HG03439 (cell line): ENCODE measurements around the gene H6PD.
"Not testable (repeated sequence)": the region's sequence is repeated elsewhere in the genome, so short reads cannot be mapped to it uniquely, and the experiment has no call there.

Experiments
- ATAC-seq: cut with Tn5 transposase; IDR thresholded peaks from one replicate; pipeline ENCODE4 v1.9.1; 2021; ENCODE audit warnings: mild to moderate bottlenecking, moderate library complexity; ENCODE audit not compliant: unreplicated experiment

H6PD gene

DNA sequence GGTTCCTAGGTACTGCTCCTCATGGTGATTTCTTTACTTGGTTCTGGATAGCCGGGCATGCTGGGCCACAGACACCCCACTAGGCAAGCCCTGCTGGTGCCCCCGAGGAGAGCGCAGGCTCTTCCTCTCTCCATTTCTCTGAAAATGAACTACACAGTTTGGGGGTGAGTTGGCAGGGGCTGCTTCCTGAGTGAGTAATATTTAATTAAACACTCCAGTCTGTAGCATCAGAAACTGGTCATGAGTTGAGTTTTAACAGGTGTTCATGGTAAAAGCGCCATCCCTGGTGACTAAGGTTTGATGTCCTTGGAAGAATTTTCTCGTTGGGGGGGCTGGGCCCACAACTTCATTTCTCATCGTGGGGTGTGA, 59.8 kb downstream of the H6PD start:
- no peak for ATAC-seq

DNA sequence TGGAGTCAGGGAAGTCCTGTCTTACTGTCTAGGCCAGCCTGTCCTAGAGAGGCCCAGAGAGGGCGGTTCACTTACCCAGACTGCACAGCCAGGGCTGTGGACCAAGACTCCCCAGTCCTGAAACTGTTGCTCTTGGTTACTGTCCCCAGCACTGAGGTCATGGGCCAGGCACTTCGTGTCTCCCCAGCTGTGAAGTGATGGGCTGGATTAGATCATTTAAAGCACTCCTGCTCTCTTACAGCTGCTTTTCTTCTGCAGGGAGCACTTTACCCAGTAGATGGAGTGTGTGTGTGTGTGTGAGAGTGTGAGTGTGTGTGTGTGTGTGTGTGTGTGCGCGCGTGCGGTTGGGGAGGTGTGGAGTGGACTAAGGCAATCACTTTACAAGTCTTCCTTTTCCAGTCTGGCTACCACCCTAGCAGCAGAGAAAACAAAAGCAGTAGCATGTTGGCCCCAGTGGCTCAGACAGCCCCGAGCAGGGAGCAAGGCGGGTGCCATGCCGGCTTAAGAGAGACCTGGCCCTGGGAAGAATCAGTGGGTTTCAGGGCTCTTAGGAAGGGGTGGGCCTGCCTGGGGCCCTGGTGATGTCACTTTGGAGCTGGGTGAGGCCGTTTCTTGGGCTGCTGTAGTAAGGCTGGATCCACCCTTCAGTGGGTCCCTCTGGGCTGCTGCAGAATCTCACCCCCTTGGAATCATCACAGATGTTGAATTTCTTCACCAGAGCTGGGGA, 60.5 kb downstream of the H6PD start:
- no peak for ATAC-seq

DNA sequence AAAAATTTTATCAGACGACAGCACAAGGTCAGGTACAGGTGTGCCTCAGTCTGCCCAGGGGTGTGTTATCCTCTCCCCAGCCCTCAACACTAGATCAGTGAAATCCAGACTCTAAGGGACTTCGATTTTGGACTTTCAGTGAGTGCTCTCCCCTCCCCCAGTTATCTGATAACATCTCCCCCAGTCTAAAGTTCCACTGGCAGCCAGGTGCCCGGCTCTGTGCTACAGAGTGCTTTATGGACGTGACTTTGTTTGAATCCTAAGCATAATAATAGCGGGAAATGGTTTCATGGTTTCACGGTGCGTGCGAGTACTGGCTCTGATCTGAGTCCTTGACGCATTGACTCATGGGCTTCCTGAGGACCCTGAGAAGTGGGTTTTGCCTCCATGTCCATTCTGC, 61.3 kb downstream of the H6PD start:
- no peak for ATAC-seq

DNA sequence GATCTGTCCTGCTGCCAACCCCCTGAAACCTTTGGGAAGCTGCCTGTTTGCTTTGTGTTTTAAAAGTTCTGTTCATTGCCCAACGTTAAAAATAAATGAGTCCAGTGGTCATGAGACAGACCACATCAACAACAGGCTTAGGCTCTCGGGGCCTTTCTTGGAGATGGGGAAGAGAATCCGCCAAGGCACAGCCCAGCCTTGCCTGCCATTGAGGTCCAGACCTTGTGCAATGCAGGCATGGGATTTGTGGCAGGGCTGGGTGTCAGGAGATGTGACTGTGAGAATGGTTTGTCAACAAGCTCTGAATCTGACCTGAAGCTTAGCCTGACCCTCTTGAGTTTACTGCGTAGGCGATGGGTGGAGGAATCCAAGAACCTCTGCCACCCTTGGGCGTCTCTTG, 62.3 kb downstream of the H6PD start:
- no peak for ATAC-seq

DNA sequence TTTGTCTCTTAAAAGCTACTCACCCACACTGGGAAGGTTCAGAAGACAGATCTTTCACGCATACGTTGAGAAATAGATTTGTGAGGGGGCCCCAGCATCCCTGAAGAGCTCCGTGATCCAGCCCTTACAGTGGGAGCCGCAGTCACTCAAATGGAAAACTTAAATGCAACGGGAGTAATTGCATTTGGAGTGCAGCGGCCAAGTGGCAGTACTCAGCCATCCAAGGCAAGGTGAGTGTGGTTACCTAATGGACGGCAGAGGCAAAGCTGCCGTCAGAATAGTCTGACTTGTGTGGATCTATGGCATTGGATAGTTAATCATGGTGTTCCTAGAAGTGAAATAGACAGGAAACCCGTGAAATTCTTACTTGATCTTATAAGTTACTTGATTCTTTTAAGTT, 63.3 kb downstream of the H6PD start:
- ATAC-seq, result no peak

DNA sequence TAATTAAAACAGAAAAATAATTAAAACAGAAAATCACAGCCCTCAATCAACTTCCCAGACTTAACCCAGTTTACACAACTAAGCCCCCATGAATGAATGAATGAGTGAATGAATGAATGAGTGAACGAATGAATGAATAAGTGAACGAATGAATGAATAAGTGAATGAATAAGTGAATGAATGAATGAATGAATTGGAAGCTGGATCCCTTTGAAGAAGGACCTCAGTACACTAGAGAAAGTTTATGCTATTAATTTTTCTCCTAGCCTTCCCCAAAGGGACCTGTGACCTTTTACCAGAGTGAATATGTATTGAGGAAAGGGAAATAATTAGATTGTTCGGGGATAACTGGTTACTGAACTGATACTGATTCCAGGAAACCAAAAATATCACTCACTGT, 63.7 kb downstream of the H6PD start:
- ATAC-seq, result no peak

DNA sequence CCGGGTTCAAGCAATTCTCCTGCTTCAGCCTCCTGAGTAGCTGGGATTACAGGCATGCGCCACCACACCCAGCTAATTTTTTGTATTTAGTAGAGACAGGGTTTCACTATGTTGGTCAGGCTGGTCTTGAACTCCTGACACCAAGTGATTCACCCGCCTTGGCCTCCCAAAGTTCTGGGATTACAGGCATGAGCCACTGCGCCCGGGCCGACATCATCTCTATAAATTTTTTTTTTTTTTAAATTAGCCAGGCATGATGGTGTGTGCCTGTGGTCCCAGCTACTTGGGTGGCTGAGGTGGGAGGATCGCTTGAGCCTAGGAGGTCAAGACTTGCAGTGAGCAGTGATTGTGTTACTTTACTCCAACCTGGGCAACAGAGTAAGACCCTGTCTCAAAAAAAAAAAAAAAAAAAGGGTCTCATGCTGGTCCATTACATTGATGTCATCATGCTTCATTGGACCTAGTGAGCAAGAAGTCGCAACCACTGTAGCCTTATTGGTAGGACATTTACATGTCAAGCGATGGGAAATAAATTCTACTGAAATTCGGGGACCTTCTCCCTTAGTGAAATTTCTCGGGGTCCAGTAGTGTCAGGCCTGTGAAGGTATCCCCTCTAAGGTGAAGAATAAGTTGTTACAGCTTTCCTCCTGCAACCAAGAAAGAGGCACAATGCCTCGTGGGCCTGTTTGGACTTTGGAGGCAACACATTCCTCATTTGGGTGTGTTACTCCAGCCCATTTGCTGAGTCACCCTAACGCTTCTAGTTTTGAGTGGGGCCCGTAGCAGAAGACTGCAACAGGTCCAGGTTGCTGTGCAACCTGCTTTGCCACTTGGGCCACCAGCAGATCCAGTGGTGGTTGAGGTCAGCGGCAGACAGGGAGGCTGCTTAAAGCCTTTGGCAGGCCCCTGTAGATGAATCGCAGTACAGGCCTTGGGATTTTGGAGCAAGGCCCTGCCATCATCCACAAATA, 65.3 kb downstream of the H6PD start:
- ATAC-seq, result not testable (repeated sequence)

DNA sequence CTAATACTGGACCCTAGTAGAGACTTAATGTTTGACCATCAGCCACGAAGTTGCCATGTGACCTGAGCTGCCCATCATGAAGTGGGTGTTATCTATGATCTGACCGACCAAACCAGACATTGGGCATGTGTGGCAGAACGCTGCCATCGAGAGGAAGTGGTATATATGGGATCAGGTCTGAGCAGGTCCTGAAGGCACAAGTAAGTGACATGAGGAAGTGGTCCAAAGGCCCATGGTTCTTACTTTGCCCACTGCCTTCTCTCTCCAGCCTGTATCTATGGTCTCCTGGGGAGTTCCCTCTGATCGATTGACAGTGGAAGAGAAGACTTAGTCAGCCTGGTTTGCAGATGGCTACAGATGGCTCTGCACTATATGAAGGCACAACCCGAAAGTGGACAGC, 66.0 kb downstream of the H6PD start:
- ATAC-seq, result no peak

DNA sequence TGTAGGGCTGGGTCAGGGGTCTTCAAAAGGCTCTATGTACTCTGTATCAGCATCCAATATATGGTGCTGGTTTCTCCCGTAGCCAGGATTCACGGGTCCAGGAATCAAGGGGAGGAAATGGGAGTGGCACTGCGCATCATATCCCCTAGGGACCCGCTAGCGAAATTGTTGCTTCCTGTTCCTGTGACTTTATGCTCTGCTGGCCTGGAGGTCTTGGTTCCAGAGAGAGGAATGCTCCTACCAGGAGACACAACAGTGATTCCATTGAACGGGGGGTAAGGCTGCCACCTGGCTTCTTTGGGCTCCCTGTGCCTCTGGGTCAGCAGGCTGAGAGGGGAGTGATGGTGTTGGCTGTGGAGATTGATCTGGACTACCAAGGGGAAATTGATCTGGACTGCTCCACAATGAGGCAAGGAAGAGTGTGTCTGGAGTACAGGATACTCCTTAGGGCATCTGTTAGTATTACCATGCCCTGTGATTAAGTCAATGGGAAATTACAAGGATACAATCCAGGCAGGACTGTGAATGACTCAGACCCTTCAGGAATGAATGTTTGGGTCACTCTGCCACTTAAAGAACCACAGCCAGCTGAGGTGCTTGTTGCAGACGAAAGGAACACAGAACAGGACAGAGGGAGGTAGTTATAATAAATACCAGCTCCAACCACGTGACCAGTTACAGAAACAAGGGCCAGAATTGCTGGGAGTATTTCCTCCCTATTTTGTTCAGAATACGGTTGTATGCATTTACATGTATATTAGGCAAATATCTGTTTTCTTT, 68.4 kb downstream of the H6PD start:
- no peak for ATAC-seq

DNA sequence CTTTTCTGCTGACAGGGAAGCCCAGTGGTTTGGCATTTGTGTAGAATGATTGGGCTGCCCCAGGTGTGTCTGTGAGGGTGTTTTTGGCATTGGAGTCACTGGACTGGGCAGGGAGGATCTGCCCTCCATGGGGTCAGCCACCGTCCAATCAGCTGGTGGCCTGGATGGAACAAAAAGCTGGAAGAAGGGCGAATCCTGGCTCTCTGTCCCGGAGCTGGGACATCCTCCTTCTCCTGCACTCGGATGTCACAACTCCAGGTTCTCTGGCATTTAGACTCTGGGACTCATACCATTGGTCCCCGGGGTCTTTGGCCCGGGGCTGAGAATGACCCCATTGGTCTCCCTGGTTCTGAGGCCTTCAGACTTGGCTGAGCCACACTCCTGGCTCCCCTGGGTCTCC, 69.3 kb downstream of the H6PD start:
- ATAC-seq, result no peak

DNA sequence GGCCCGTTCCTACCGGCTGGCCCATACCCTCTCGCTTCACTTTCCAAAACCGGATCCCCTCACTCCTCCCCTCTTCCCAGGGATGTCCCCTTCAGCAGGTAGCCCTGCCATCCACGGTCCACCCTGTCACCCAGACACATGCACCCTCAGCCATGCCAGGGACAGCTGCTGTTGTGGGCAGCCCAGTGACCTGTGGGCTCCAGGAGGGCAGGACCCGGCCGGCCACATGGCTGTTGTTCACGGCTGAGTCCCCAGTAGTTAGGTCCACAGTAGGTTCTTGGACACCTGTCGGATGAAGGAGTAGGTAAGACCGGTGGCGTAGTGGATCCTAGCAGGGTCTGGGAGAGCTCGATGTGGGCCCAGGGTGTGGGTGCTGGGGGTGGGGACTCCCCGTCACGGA, 70.6 kb downstream of the H6PD start:
- no peak for ATAC-seq

DNA sequence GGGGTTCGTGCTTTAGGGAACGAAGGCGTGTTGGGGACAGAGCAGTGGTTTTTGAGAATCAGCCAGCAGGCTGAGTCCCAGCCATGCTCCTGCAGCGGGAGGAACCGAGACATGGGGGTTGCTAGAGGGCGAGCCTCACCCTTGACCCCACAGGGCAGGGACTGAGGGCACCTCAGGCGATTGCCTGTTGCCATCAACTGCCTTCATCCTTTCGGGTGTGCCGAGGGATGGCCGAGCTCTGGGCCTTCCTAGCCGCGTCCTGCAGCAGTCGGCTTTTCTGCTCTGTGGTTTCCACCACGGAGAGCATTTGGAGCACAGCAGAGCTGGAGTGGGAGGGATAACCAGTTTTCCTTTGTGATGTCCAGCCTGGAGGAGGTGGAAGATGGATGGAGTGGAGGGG, 71.4 kb downstream of the H6PD start:
- ATAC-seq, result no peak

DNA sequence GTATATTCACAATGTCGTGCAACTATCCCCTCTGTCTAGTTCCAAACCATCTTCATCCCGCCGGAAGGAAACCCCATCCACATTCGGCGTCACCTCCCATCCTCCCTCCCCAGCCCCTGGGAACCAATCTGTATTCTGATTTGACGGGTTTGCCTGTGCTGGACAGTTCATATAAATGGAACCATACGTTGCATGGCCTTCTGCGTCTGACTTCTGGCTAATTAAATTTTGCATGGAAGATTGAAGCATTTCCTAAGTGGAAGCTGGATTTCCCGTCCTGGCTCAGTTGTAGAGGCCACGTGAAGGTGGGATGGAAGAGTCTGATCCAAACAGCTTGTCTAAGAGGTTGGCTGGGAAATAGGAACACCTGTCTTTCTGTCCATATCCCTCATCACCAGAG, 72.7 kb downstream of the H6PD start:
- ATAC-seq, result no peak

DNA sequence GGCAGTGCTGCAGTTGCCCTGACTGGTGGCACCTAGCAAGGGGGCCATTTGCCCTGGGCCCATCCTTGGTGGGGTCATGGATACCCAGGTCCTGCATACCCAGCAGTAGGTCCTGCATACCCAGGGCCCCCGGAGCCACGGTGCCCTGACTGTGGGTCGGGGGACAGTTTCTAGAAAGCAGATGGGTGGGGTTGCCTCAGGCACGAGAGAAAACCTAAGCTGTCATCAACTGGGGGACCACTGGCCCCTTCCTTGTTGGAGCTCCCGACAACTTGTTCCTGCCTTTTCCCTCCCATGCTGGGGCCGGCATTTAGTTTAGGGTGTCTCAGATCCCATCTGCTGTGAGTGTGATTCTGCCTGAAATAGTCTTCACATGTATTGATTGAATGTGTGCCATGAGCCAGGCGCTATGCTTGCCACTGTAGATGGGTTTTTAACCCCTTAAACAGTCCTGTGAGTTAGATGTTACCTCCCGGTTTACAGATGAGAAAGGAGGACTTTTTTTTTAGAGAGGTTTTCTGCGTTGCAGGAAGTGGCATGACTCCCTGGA, 73.7 kb downstream of the H6PD start:
- no peak for ATAC-seq

DNA sequence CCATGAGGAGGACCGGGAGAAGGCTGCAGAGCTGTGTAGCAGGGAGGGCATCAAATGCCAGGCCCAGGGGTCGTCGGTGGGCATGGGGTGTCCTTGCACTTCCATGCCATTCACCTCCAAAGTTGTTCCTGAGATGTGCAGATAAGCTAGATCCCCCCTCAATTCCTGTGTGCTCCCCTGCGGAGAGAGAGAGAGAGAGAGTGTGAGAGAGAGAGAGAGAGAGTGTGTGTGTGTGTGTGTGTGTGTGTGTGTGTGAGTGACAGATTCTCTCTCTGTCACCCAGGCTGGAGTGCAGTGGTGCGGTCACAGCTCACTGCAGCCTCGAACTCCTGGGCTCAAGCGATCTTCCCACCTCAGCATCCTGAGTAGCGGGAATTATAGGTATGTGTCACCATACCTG, 74.5 kb downstream of the H6PD start:
- no peak for ATAC-seq

DNA sequence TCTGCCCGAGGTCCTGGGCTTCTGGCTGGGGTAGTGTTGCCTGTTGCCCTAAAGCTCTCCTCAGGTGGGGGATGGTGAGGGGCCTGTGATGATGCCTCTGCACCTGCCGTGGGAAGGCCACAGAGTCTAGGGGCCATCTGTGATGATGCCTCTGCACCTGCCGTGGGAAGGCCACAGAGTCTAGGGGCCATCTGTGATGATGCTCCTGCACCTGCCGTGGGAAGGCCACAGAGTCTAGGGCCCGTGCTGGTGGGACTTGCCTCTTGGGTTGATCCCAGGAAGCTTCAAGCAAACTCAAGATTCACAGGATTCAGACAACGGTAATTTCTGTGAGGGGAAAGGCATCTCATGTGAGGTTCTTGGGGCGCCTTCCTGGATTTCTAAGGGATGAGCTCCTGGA, 75.4 kb downstream of the H6PD start:
- ATAC-seq, result no peak

DNA sequence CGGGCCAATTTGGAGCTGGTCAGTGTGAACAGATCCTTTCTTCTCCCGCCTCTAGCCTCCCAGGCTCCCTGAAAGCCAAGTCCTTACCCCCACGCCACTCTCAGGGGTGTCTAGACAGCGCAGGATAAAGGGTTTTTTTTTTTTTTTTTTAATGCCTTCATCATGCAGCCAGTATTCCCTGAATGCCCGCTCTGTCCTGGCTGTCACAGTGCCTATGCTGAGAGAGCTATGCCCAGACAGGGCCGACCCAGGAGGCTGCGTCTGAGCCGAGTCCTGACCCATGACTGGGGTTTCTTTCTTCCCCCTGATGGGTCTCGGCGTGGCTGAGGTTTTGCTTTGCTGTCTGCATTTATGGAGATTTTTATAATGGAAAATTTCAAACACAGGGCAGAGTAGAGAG, 76.5 kb downstream of the H6PD start:
- no peak for ATAC-seq

DNA sequence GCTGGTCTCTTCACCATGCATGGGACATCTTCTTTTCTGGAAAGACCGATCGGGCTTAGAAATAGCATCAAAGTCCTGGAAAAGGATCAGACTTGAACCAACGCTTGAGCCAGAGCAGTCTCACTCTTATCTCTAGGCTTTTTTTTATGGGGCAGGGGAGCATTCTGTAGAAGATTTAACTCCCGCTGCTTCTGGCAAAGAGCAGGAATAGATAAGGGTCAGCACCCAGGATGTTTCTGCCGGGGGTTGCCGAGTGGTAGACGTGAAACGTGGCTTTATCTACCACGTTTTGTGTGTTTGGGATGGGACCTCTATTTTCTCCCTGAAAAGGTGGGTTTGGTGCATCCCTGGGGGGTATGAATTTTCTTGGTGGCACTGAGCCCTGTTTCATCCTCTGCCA, 76.9 kb downstream of the H6PD start:
- ATAC-seq, result no peak

DNA sequence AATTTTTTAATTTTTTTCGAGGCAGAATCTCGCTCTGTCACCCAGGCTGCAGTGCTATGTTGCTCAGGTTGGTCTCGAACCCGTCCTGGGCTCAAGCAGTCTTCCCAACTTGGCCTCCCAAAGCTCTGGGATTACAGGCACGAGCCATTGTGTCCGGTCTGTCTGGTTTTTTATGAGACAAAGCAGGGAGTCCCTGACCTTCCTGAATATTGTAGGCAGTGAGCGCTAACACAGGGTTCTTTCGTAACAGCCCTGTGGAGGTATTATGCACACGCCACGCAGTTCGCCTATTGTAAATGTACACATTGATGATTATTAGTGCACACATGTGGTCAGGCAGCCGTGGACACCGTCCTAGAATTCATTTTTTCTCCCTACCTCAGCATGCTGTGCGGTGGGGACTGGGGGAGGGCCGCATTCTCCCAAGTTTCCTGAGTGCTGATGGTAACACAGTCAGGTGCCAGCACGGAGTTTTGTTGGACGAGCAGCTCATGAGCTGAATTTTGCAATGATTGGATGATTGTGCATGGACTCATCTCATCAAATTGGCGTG, 77.7 kb downstream of the H6PD start:
- ATAC-seq, result no peak

DNA sequence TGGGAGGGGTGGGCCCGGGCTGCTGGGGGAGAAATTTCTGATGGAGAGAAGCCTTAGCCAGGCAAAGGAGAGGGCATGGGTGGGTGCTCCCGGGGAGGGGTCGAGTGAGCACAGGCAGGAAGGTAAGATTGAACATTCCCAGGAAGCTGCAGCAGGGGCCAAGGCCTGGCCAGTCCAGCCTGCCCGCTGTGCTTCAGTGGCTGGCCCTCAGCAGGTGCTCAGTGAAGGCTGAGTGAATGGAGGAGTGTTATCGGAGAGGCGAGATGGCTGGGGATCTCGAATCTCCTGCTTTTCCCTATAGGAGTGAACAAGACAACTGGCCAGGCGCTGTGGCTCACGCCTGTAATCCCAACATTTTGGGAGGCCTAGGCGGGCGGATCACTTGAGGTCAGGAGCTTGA, 79.0 kb downstream of the H6PD start:
- no peak for ATAC-seq

DNA sequence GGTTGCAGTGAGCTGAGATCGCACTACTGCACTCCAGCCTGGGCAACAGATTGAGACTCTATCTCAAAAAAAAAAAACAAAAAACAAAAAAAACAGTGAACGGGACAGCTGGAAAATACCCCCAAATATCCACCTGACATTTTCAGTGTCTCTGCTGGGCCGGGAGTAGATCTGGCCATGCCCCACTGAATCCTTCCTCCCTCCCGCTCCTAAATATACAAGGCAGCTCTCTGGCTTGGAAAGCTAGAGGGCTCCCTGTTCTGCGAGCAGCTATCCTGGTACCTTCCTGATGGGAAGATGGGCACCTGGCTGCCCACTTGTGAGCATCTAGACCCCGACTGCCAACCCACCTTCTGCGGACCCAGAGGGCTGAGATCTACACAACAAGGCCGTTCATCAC, 79.5 kb downstream of the H6PD start:
- ATAC-seq, result no peak
